NB4 (cell line): ENCODE results near the gene ERVFRD-1.

Experiments
- DNase-seq: peaks from one replicate; pipeline ENCODE4 v3.0.0; 2010; ENCODE audit warnings: low read depth
- H3K4me3 ChIP-seq: one replicate; pipeline ENCODE4 v1.5.1; 2011; ENCODE audit warnings: mild to moderate bottlenecking, low read depth, low read length, moderate library complexity
- CTCF ChIP-seq: IDR thresholded peaks from one replicate; pipeline ENCODE4 v1.5.1; 2012; ENCODE audit warnings: low read depth, low read length
- MAX ChIP-seq: IDR thresholded peaks from 2 replicates; pipeline ENCODE4 v1.6.1; 2011; ENCODE audit warnings: low read depth, low read length
- MYC ChIP-seq: IDR thresholded peaks from 2 replicates; pipeline ENCODE4 v1.6.1; 2011; ENCODE audit warnings: low read depth, low read length
- POLR2A ChIP-seq: IDR thresholded peaks from 2 replicates; pipeline ENCODE4 v1.6.1; 2011; ENCODE audit warnings: mild to moderate bottlenecking; ENCODE audit not compliant: insufficient read length; ENCODE audit errors: extremely low read depth

The ERVFRD-1 gene

GRCh38 chr6:11110921-11111768 lies at the start of gene ERVFRD-1:
TSS of gene ERVFRD-1 (minus strand) at chr6:11111725. CDS start at chr6:11105310, 6,415 bp downstream.
- peak within 1 kb of the TSS; percentile 51 for H3K4me3 ChIP-seq
- TF ChIP-seq CTCF (no peak), MYC (no peak), MAX (no peak), POLR2A (no peak)
- no peak for DNase-seq

GRCh38 chr6:11160199-11160598 lies 48.7 kb upstream of the ERVFRD-1 start:
- no peak for TF ChIP-seq POLR2A
- TF ChIP-seq MYC, result no peak
- TF ChIP-seq MAX, result no peak
- DNase-seq, result no peak
- no peak overlapping the region for H3K4me3 ChIP-seq

- no peak for DNase-seq
- H3K4me3 ChIP-seq, result no peak overlapping the region
- no peak for TF ChIP-seq POLR2A
- TF ChIP-seq MAX, result no peak
- no peak for TF ChIP-seq CTCF
- no peak for TF ChIP-seq MYC
Observed at GRCh38 chr6:11155589-11155988, 44.1 kb upstream of the ERVFRD-1 start.

GRCh38 chr6:11153447-11153846 lies 41.9 kb upstream of the ERVFRD-1 start:
- no peak for TF ChIP-seq POLR2A
- TF ChIP-seq CTCF, result no peak
- TF ChIP-seq MYC, result no peak
- no peak for TF ChIP-seq MAX
- H3K4me3 ChIP-seq, result no peak overlapping the region
- no peak for DNase-seq

GRCh38 chr6:11152581-11152980 lies 41.1 kb upstream of the ERVFRD-1 start:
- no peak for TF ChIP-seq CTCF
- no peak for TF ChIP-seq MAX
- TF ChIP-seq MYC, result no peak
- TF ChIP-seq POLR2A, result no peak
- H3K4me3 ChIP-seq, result no peak overlapping the region
- no peak for DNase-seq

GRCh38 chr6:11151488-11151887 lies 40.0 kb upstream of the ERVFRD-1 start:
- no peak for TF ChIP-seq MAX
- TF ChIP-seq CTCF, result no peak
- TF ChIP-seq POLR2A, result no peak
- no peak for TF ChIP-seq MYC
- no peak for DNase-seq
- no peak overlapping the region for H3K4me3 ChIP-seq
